Upper lobe of left lung (tissue), 6 donors: ENCODE measurements around the gene EIF5A. TPM values are rescaled to one million over a fixed set of nuclear protein-coding genes. Genes with fewer than 3 reads are reported as not detected.

Experiments
- ATAC-seq, 2 donors: fragments of 200-7000 bp; cut with Tn5 transposase; one replicate each; pipeline ENCODE4 v1.9.1; 2022; ENCODE audit warnings: mild to moderate bottlenecking in 2 of 2, moderate library complexity in 2 of 2; ENCODE audit not compliant: low FRiP score in 2 of 2
- DNase-seq, 2 donors: peaks; one replicate each; pipeline ENCODE4 v3.0.0-alpha.2; 2019 to 2020
- H3K27ac ChIP-seq, 4 donors: fragments of 200-600 bp; sonication (generic); one replicate each; pipeline ENCODE4 v1.5.1; 2016 to 2019
- H3K27me3 ChIP-seq, 4 donors: fragments of 200-600 bp; sonication (generic); one replicate each; pipeline ENCODE4 v1.5.1; 2017 to 2019
- H3K36me3 ChIP-seq, 4 donors: fragments of 200-600 bp; sonication (generic); one replicate each; pipeline ENCODE4 v1.5.1; 2016 to 2019
- H3K4me1 ChIP-seq, 4 donors: fragments of 200-600 bp; sonication (generic); one replicate each; pipeline ENCODE4 v1.5.1; 2018 to 2019
- H3K4me3 ChIP-seq, 4 donors: fragments of 200-600 bp; sonication (generic); one replicate each; pipeline ENCODE4 v1.5.1; 2017 to 2019; ENCODE audit warnings: mild to moderate bottlenecking in 2 of 4, moderate library complexity in 1 of 4
- H3K9me3 ChIP-seq, 4 donors: fragments of 200-600 bp; sonication (generic); one replicate each; pipeline ENCODE4 v1.5.1; 2018 to 2019
- CTCF ChIP-seq, 6 experiments: fragments of 450-650 bp in 4 of 6; fragments of 200-600 bp in 2 of 6; sonication (generic) in 2 of 6; IDR thresholded peaks; one replicate each; pipeline ENCODE4 v1.5.1; 2016 to 2019; ENCODE audit warnings: antibody characterized with exemption in 6 of 6
- EP300 ChIP-seq, 4 donors: sonication (generic); formaldehyde crosslinking; IDR thresholded peaks; one replicate each; pipeline ENCODE4 v1.5.1; 2017; ENCODE audit warnings: antibody characterized with exemption in 4 of 4, control low read depth in 2 of 4
- POLR2A ChIP-seq, 4 donors: fragments of 450-650 bp; IDR thresholded peaks; one replicate each; pipeline ENCODE4 v1.5.1; 2016 to 2017; ENCODE audit warnings: antibody characterized with exemption in 4 of 4, mild to moderate bottlenecking in 2 of 4
- POLR2AphosphoS5 ChIP-seq, 2 donors: sonication (generic); formaldehyde crosslinking; IDR thresholded peaks; one replicate each; pipeline ENCODE4 v1.5.1; 2017; ENCODE audit warnings: antibody characterized with exemption in 2 of 2
- WGBS, 2 donors: methylation state at CpG; one replicate each; pipeline ENCODE4 v1.1.5; 2017 to 2018; 5-methylcytosine and 5-hydroxymethylcytosine counted together
- total RNA-seq, 6 donors: library from RNA; depleted of rRNA in 4 of 6; stranded (reverse); fragments of >200 nt in 4 of 6; gene quantifications; one replicate each; pipeline versions ENCODE4 v1.1.0 to v1.2.1, GENCODE V29; 2016 to 2021
- donor health status: DM: no; HTN: no; CAD: no; lungs with moderate emphysema.
- donor health status: DM: no; HTN: yes; CAD: no; lungs with severe emphysema.

EIF5A gene
- total RNA-seq, 6 donors from 2014 or later: 84.9 to 303 (median 207) TPM

- Histone ChIP-seq H3K4me3 (peak overlapping the region; percentile 90 to 100 (median 99)), H3K36me3 (peaks cover 17 to 35% (median 30%) of the 10 kb centered on the region in 4 donors), H3K9me3 (no peaks in the 10 kb centered on the region), H3K27ac (peak overlapping the region; percentile 97 to 100 (median 98)), H3K4me1 (peaks cover 19 to 38% (median 20%) of the 10 kb centered on the region in 4 donors), H3K27me3 (no peaks in the 10 kb centered on the region)
- WGBS, 2 donors: 0% methylated on average over 14 to 63 of the region's 104 CpGs
- peak in 1 of 2 donors; percentile 47 for ATAC-seq
- TF ChIP-seq POLR2A (IDR thresholded peaks at IDR 0.05) (peak in 2 of 4 donors; percentile 64 to 92), CTCF (IDR thresholded peaks at IDR 0.05) (peak in 4 of 6 experiments; percentile 17 to 56 (median 36)), EP300 (IDR thresholded peaks at IDR 0.05) (no peak), POLR2AphosphoS5 (IDR thresholded peaks at IDR 0.05) (no peak)
- peak; percentile 38 to 95 for DNase-seq
Measured at GRCh38 chr17:7307686-7308624, 527 bp downstream of the EIF5A start.

GRCh38 chr17:7308625-7309433 lies 1.4 kb downstream of the EIF5A start:
- Histone ChIP-seq H3K9me3 (no peaks in the 10 kb centered on the region), H3K4me3 (peak overlapping the region; percentile 90 to 100 (median 99)), H3K4me1 (peaks cover 24 to 47% (median 28%) of the 10 kb centered on the region in 4 donors), H3K27ac (peak overlapping the region; percentile 97 to 100 (median 98)), H3K27me3 (no peaks in the 10 kb centered on the region), H3K36me3 (peaks cover 26 to 43% (median 39%) of the 10 kb centered on the region in 4 donors)
- ATAC-seq (peak; percentile 59 to 71), DNase-seq (peak in 1 of 2 donors; percentile 88)
- 0 to 1% methylated on average over 13 to 14 of the region's 14 CpGs for WGBS, 2 donors
- TF ChIP-seq CTCF (IDR thresholded peaks at IDR 0.05): no peak
- peak; percentile 17 to 57 for TF ChIP-seq POLR2AphosphoS5 (IDR thresholded peaks at IDR 0.05)
- no peak for TF ChIP-seq EP300 (IDR thresholded peaks at IDR 0.05)
- peak in 2 of 4 donors; percentile 24 to 45 for TF ChIP-seq POLR2A (IDR thresholded peaks at IDR 0.05)

DNA sequence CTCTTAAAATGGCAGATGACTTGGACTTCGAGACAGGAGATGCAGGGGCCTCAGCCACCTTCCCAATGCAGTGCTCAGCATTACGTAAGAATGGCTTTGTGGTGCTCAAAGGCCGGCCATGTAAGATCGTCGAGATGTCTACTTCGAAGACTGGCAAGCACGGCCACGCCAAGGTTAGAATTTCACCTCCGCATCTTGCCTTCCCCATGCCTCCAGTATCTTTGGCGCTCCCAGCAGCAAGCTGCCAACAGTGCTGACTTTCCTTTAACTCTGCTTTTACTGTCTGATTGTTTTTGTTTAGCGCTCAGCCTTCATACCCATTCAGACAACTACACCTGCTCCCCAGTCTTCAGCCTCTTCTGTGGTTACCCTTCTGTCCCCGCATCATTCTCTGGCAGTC lies 2.2 kb downstream of the EIF5A start:
- WGBS, 2 donors: 82 to 83% methylated on average over 12 of the region's 12 CpGs
- H3K27ac ChIP-seq: peak overlapping the region; percentile 97 to 100 (median 98)

More for the DNA sequence above, 2.2 kb downstream of the EIF5A start:
- Histone ChIP-seq H3K9me3 (no peaks in the 10 kb centered on the region), H3K4me1 (peaks cover 32 to 55% (median 36%) of the 10 kb centered on the region in 4 donors), H3K4me3 (peak overlapping the region in 1 of 4 donors; percentile 90), H3K36me3 (peaks cover 27 to 48% (median 41%) of the 10 kb centered on the region in 4 donors), H3K27me3 (no peaks in the 10 kb centered on the region)
- DNase-seq (no peak), ATAC-seq (no peak)
- TF ChIP-seq POLR2AphosphoS5 (IDR thresholded peaks at IDR 0.05) (no peak), POLR2A (IDR thresholded peaks at IDR 0.05) (no peak), CTCF (IDR thresholded peaks at IDR 0.05) (no peak), EP300 (IDR thresholded peaks at IDR 0.05) (no peak)
